ENCODE data around the gene ZNF48. TPM values are rescaled to one million over a fixed set of nuclear protein-coding genes. Genes with fewer than 3 reads are reported as not detected.

Gene ZNF48
- total RNA-seq, 1 donor from 2014 or later = 11.8 TPM

DNA sequence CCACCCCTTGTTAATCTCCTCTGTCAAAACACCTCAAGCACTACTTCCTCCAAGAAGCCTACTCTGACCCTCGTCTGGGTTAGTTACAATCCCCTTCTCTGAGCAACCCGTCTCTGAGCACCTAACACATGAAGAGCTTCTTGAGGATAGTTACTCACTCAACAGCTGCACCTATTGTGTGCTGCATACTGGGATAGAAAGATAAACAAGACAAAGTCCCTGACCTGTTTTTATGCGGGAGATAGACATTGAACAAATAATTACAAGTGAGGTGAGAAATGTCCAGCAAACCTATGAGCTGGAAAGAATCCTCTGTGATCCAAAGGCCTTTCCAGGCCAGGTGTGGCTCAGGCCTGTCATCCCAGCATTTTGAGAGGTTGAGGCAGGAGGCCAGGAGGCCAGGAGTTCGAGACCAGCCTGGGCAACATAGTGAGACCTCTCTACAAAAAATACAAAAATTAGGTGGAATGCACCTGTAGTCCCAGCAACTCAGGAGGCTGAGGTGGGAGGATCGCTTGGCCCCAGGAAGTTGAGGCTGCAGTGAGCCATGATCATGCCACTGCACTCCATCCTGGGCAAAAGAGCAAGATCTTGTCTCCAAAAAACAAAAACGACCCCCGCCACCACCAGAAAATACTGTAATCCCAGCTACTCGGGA is 6.7 kb downstream of the ZNF48 start:
- H3K27ac Mint-ChIP-seq (ENCODE audit: unreplicated experiment) = no peak overlapping the region
- peaks cover 2% of the 10 kb centered on the region for H3K36me3 Mint-ChIP-seq (ENCODE audit: low read depth)
- TF ChIP-seq, protein P1, sequence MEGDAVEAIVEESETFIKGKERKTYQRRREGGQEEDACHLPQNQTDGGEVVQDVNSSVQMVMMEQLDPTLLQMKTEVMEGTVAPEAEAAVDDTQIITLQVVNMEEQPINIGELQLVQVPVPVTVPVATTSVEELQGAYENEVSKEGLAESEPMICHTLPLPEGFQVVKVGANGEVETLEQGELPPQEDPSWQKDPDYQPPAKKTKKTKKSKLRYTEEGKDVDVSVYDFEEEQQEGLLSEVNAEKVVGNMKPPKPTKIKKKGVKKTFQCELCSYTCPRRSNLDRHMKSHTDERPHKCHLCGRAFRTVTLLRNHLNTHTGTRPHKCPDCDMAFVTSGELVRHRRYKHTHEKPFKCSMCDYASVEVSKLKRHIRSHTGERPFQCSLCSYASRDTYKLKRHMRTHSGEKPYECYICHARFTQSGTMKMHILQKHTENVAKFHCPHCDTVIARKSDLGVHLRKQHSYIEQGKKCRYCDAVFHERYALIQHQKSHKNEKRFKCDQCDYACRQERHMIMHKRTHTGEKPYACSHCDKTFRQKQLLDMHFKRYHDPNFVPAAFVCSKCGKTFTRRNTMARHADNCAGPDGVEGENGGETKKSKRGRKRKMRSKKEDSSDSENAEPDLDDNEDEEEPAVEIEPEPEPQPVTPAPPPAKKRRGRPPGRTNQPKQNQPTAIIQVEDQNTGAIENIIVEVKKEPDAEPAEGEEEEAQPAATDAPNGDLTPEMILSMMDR (IDR thresholded peaks at IDR 0.05) = no peak
- H3K9me3 Mint-ChIP-seq (ENCODE audit: low read depth) = no peaks in the 10 kb centered on the region
- no peaks in the 10 kb centered on the region for H3K27me3 Mint-ChIP-seq (ENCODE audit: low read depth)
- no peak for DNase-seq (ENCODE audit: low spot score)
- peaks cover 27% of the 10 kb centered on the region for H3K4me1 Mint-ChIP-seq (ENCODE audit: low read depth)
- peak overlapping the region; percentile 87 for H3K4me3 Mint-ChIP-seq (ENCODE audit: unreplicated experiment)

DNA sequence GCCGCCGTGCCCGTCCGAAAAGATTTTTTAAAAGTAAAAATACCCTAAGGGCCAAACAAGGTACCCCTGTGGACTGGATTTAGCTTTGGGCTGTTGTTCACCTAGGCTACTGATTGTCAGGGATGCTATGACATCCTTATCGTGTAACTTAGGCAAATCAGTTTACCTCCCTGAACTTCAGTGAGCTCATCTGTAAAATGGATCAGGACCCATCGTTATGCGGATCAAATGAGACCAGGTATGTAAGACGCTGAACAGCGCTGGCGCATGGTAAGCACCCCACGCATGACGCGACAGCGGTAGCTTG is 11.5 kb downstream of the ZNF48 start:
- peaks cover 22% of the 10 kb centered on the region for H3K4me1 Mint-ChIP-seq (ENCODE audit: low read depth)
- no peaks in the 10 kb centered on the region for H3K9me3 Mint-ChIP-seq (ENCODE audit: low read depth)
- no peak for DNase-seq (ENCODE audit: low spot score)
- H3K27ac Mint-ChIP-seq (ENCODE audit: unreplicated experiment) = peak overlapping the region; percentile 57
- TF ChIP-seq, protein P1 (IDR thresholded peaks at IDR 0.05) = no peak
- peak overlapping the region; percentile 70 for H3K4me3 Mint-ChIP-seq (ENCODE audit: unreplicated experiment)
- H3K36me3 Mint-ChIP-seq (ENCODE audit: low read depth) = no peaks in the 10 kb centered on the region
- no peaks in the 10 kb centered on the region for H3K27me3 Mint-ChIP-seq (ENCODE audit: low read depth)

DNA sequence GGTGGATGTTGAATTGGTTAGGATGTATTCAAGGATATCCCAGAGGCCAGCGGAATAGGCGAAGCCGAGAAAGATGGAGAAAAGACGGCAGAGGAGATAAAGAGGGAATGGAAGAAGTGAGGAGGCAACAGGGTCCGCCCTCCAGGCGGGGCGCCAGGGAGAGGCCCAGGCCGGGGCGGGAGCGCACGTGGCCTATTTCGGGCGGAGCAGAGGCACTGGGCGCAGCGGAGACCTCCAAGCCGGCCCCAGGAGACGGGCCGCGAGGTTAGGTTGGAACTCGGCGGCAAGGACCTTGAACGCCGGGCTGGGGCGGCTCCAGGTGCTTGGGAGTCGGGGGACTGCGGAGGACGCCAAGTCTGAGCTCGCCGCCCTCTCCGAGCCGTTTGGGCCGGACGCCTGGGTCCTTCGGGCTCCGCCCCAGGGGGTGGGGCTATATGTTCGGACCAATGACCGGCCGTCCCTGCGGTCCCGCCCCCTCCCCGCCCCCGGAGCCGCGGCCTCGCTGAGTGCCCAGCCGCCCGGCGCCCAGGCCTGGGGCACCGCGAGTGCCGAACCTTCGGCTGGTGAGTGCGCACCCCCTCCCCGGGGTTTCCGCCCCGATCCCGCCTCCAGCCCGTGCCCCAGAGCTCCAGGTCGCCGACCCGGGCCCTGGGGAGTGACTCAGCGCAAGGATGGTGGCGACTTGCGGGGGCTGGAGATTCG is 12.0 kb downstream of the ZNF48 start, which contains the start of gene ZNF771:
Gene ZNF771, plus strand, starts transcription at position 505 of the 702 bp plus-strand sequence. CDS start 448 bp downstream, outside the sequence.
- H3K27me3 Mint-ChIP-seq (ENCODE audit: low read depth) = no peaks in the 10 kb centered on the region

DNA sequence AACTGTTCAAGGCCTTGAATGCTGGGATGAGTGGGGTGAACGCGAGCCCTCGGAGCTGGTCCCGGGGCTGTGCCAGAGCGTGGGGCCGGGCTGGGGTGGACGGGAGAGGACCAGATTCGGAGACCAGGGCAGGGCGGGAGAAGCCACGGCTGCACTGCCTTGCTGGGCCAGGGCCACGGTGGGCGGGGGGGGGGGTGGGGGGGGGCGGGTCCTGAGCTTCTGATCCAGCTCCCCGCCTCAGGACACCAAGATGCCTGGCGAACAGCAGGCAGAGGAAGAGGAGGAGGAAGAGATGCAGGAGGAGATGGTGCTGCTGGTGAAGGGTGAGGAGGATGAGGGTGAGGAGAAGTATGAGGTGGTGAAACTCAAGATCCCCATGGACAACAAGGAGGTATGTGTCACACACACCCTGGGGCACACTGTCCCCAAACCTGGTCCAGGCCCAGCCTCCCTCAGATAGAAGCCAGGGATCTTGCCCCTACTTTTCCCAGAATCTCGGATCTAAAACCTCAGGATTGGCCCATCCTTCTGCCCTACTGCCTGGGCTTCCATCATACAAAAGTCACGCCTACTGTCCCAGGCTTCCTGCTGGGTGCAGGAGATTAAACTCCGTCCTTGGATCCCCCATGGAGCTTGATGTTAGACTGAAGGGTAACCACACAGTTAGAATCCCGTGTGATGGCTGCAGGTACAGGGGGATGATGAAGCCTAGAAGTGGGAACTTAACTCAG is 12.7 kb downstream of the ZNF48 start:
- no peaks in the 10 kb centered on the region for H3K27me3 Mint-ChIP-seq (ENCODE audit: low read depth)
- TF ChIP-seq, protein P1 (IDR thresholded peaks at IDR 0.05) = no peak

More for the DNA sequence above, 12.0 kb downstream of the ZNF48 start, which contains the start of gene ZNF771:
- TF ChIP-seq, protein P1 (IDR thresholded peaks at IDR 0.05) = peak; percentile 38
- H3K36me3 Mint-ChIP-seq (ENCODE audit: low read depth) = peaks cover 4% of the 10 kb centered on the region
- H3K4me3 Mint-ChIP-seq (ENCODE audit: unreplicated experiment) = peak within 1 kb of the TSS; percentile 78
- H3K9me3 Mint-ChIP-seq (ENCODE audit: low read depth) = no peaks in the 10 kb centered on the region
- H3K4me1 Mint-ChIP-seq (ENCODE audit: low read depth) = peaks cover 25% of the 10 kb centered on the region
- DNase-seq (ENCODE audit: low spot score) = peak; percentile 93
- H3K27ac Mint-ChIP-seq (ENCODE audit: unreplicated experiment) = peak within 1 kb of the TSS; percentile 89

More for the DNA sequence above, 12.7 kb downstream of the ZNF48 start:
- no peak for DNase-seq (ENCODE audit: low spot score)
- peak overlapping the region; percentile 78 for H3K4me3 Mint-ChIP-seq (ENCODE audit: unreplicated experiment)
- peaks cover 4% of the 10 kb centered on the region for H3K36me3 Mint-ChIP-seq (ENCODE audit: low read depth)
- H3K9me3 Mint-ChIP-seq (ENCODE audit: low read depth) = no peaks in the 10 kb centered on the region
- peak overlapping the region; percentile 89 for H3K27ac Mint-ChIP-seq (ENCODE audit: unreplicated experiment)
- peaks cover 25% of the 10 kb centered on the region for H3K4me1 Mint-ChIP-seq (ENCODE audit: low read depth)

Measured in chondrocyte (in vitro differentiated cells).